Retina (tissue), 1 donor: ENCODE data around the gene TENT5A.
"Not testable (repeated sequence)": the region's sequence is repeated elsewhere in the genome, so short reads cannot be mapped to it uniquely, and the experiment has no call there.

Source experiments
- DNase-seq: peaks from one replicate; pipeline ENCODE4 v3.0.0-alpha.2; 2016

TENT5A gene

GRCh38 chr6:81749707-81750106, 2.8 kb downstream of the TENT5A start:
- DNase-seq: no peak

DNA sequence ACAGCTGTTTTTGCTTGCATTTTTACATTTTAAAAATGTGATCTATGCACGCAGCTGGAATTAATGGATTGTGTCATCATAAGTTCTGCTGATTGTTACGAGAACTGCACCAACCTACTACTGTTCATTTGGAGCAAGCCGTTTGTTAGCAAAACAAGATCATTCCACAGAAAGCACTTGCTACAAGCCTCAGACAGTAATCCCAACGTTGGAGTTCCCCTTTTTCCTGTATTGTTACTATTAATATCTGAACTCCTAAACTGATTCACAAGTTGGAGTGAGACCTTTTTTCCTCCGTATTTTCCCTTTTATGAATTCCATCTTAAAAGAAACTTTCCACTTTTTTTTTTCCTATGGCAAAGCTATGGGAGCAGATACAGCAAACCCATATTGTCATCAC, 3.5 kb downstream of the TENT5A start:
- no peak for DNase-seq

- no peak for DNase-seq
These were observed 5.2 kb downstream of the TENT5A start for GRCh38 chr6:81747327-81747726.

GRCh38 chr6:81744131-81744530, 8.3 kb downstream of the TENT5A start:
- DNase-seq: no peak

GRCh38 chr6:81743649-81744048, 8.8 kb downstream of the TENT5A start:
- no peak for DNase-seq

DNA sequence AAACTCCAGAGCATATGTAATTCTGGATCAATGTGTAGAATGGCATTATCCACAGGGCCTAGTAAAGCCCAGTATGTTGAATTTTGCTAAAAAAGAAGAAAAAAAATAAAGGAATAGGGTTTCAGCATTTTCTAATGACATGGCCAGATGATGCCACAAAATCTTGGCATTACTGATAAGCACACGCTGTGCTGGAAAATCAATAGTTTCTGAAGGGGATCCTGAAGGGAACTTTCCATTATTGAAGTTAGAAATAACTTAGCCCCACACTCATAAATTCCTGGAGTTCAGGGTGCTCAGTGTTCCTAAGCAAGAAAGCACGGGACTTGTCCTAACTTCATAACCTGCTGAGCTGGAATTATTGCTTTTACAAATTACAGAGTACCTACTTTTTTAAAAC, 10.8 kb downstream of the TENT5A start:
- DNase-seq: no peak

DNA sequence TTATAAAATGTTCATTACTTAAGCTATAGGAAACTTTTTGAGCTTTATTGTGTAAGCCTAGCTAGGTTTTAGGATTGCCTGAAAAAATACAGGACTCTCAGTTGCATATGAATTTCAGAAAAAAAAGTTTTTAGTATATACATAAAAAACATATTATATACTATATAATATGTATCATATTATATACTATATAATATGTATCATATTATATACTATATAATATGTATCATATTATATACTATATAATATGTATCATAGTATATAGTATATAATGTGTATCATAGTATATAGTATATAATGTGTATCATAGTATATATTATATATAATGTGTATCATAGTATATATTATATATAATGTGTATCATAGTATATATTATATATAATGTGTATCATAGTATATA, 11.9 kb downstream of the TENT5A start:
- DNase-seq: not testable (repeated sequence)

- no peak for DNase-seq
These were observed 13.0 kb downstream of the TENT5A start for GRCh38 chr6:81739230-81740195.

- no peak for DNase-seq
These were observed 16.1 kb downstream of the TENT5A start for GRCh38 chr6:81736428-81736827.

GRCh38 chr6:81735756-81736380, 16.6 kb downstream of the TENT5A start:
- DNase-seq: no peak

- DNase-seq: no peak
These were observed 17.9 kb downstream of the TENT5A start for GRCh38 chr6:81734500-81735150.

DNA sequence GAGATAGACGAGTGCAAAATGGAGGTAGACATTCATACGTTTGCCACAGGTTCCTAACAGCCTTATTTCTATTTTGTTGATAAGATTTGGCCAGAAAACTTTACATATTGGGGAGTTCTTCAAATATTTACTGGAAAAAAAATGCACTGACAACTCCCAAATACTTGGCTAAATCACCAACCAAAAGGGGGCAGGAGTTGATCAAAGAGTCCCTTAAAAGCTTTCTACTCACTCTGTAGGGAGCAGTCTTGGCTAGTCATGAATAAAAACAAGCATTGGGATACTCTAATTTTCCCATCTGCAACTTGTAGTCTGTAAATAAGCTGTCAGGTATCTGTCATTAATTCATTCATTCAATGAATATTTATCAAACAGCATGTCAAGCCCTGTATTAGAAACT, 18.4 kb downstream of the TENT5A start:
- DNase-seq: no peak

- DNase-seq: no peak
These were observed 20.7 kb downstream of the TENT5A start for GRCh38 chr6:81731814-81732213.

GRCh38 chr6:81727876-81728517, 24.5 kb downstream of the TENT5A start:
- DNase-seq: no peak

GRCh38 chr6:81725127-81725526, 27.4 kb downstream of the TENT5A start:
- no peak for DNase-seq

- no peak for DNase-seq
These were observed 29.8 kb downstream of the TENT5A start for GRCh38 chr6:81722506-81723223.

- DNase-seq: no peak
These were observed 32.1 kb downstream of the TENT5A start for GRCh38 chr6:81720427-81720826.

DNA sequence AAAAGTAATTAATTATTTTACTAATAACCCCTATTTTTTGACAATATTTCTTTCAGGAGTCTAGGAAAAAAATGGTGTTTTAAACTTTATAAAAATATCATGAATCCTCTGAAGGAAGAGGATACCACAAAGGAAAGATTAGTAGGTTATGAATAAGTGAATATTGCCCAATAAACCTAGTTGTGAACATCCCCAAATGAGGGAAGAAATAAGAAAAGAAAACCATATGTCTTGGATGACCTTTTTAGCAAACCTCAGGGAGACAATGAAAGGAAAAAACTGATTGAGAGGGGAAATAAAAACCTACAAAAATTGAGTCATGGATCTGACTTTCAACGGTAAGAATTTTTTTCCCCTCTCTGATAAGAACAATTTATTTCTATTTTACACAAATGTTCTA, 34.4 kb downstream of the TENT5A start:
- no peak for DNase-seq

DNA sequence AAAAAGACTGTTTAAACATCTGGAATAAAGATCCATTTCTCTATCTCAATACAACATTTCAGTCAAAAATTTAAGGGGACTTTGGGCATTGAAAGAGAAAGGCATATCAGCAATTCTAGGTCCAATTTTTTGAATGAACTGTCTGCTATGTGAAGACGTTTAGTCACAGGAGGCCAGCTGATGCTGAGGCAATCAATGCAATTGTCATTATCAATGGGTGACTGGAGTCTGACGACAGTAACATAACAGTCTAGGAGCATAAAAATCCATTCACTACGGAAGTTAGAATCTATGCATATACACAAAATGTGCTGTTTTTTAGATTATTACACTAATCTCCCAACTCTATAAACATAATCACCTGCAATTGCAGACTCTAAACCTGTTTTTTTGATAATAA, 37.8 kb downstream of the TENT5A start:
- DNase-seq: peak; percentile 20

- DNase-seq: no peak
These were observed 39.3 kb downstream of the TENT5A start for GRCh38 chr6:81713205-81713604.

GRCh38 chr6:81708113-81708699, 44.3 kb downstream of the TENT5A start:
- peak; percentile 6 for DNase-seq

DNA sequence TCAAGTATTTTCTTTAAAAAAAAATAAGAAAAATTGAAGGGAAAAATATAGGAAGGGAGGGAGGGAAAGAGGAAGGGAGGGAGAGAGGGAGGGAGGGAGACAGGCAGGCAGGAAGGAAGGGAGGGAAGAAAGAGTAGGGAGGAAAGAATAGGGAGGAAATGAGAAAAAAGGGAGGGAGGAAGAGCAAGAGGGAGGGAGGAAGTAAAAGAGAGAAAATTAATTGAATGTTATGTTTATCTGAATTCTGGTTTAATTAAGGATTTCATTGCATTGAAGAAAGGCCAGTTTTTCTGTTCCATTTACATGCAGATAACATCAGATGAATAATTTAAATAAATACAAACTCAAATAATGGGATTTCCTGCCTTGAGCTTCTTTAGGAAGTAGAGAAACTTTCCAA, 47.8 kb downstream of the TENT5A start:
- DNase-seq: no peak
